ENCODE measurements around the gene PTPRK.

The PTPRK gene

DNA sequence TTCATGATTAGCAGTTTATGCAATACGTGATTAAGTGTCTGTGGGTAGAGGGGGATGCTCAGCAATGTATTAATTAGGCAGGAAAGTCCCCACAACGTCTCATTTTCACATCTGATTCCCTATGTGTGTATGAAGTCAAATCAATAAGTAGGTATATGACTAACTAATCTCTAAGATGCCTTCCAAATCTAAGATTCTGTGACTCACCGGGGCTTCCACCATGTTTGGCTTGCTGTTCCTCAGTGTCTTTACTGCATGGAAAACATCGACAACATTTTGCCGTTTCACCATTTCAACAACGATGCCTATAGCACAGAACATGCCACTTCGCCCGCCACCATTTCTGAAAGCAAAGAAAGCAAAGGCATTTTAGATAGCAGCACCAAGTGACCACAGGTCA is 547.6 kb downstream of the PTPRK start:
- no peak for DNase-seq (ENCODE audit: low read depth)
- TF ChIP-seq, protein P1, sequence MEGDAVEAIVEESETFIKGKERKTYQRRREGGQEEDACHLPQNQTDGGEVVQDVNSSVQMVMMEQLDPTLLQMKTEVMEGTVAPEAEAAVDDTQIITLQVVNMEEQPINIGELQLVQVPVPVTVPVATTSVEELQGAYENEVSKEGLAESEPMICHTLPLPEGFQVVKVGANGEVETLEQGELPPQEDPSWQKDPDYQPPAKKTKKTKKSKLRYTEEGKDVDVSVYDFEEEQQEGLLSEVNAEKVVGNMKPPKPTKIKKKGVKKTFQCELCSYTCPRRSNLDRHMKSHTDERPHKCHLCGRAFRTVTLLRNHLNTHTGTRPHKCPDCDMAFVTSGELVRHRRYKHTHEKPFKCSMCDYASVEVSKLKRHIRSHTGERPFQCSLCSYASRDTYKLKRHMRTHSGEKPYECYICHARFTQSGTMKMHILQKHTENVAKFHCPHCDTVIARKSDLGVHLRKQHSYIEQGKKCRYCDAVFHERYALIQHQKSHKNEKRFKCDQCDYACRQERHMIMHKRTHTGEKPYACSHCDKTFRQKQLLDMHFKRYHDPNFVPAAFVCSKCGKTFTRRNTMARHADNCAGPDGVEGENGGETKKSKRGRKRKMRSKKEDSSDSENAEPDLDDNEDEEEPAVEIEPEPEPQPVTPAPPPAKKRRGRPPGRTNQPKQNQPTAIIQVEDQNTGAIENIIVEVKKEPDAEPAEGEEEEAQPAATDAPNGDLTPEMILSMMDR (conservative IDR thresholded peaks at IDR 0.05; ENCODE audit: low read length), result no peak

DNA sequence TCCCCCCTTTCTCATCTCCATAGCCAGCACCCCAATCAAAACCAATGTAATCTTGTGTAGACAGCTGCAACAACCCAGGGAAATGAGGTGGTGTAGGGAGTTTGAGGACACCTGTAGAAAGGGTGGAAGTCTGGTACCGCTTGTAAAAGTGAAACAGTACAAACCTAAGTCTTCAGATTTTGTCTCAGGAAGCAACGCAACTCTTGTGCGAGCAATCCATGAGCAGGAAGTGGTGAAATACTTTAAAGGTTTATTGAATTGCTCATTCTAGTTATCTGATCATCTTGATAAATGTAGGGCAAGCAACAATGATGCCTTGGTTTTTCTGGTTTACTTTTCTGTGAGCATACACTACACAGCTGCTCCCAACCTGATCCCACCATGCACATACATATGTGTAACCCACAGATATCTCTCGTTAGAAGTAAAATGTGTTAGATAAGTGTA is 548.4 kb downstream of the PTPRK start:
- peak; percentile 72 for DNase-seq (ENCODE audit: low read depth)
- TF ChIP-seq, protein P1 (conservative IDR thresholded peaks at IDR 0.05; ENCODE audit: low read length), result no peak
- no peak overlapping the region for H3K4me3 ChIP-seq (ENCODE audit: low read length)

More for the DNA sequence above, 547.6 kb downstream of the PTPRK start:
- H3K4me3 ChIP-seq (ENCODE audit: low read length), result no peak overlapping the region

DNA sequence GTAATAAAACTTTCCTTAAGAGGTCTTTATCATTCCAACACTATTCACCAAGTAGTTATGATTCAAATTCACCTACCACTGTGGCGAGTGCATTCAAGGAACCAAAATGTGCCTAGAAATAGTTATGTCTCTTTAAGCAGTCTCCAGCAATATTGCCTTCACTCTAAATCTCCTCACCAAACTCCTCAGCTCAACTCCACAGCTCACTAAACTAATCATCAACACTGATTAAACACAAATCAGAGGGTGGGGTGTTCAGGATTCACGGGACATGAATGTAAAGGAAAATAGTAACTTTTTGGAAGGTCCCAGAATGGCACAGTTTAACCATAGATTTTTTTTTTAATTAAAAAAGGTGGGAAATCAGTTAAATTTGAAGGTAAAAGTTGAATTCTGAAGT is 549.0 kb downstream of the PTPRK start:
- TF ChIP-seq, protein P1 (conservative IDR thresholded peaks at IDR 0.05; ENCODE audit: low read length), result no peak
- DNase-seq (ENCODE audit: low read depth), result no peak
- no peak overlapping the region for H3K4me3 ChIP-seq (ENCODE audit: low read length)

DNA sequence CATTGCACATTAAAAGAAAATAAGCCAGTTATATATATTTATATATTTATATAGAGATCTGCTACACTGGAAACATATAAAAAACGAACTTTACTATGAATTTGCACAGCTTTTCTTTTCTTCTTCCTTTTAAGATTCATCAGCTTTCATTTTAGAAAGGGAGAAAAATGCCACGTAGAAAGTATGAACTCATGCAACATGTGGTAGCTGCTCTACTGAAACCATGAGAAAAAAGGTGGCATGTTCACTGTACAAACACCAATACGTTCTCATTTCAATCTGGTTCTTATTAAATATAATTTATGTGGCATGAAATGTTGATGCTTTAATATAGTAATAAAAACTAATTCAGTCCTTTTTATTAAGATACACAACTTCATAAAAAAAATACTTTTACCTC is 550.7 kb downstream of the PTPRK start:
- peak; percentile 22 for DNase-seq (ENCODE audit: low read depth)
- TF ChIP-seq, protein P1 (conservative IDR thresholded peaks at IDR 0.05; ENCODE audit: low read length), result no peak
- no peak overlapping the region for H3K4me3 ChIP-seq (ENCODE audit: low read length)

DNA sequence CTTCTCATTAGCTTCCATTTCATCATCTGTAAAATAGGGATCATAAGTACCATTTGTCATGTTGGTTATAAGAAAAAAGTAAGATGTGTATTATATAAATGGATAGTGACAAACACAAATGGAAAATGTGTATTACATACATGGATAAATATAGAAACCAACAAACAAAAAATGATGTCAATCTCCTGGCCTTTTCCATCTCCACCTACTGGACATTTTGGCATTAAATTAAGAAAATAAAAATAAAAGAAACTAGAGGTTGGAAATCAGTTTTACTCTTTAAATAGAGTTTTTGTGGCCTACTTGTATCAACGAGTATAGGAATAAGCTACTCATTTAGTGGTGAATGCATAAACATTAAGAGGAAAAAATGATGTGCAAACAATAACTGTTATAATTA is 552.0 kb downstream of the PTPRK start:
- TF ChIP-seq, protein P1 (conservative IDR thresholded peaks at IDR 0.05; ENCODE audit: low read length), result 0 out of 2 replicates have a peak, but pooled peaks have one; percentile 8
- DNase-seq (ENCODE audit: low read depth), result no peak
- H3K4me3 ChIP-seq (ENCODE audit: low read length), result no peak overlapping the region

DNA sequence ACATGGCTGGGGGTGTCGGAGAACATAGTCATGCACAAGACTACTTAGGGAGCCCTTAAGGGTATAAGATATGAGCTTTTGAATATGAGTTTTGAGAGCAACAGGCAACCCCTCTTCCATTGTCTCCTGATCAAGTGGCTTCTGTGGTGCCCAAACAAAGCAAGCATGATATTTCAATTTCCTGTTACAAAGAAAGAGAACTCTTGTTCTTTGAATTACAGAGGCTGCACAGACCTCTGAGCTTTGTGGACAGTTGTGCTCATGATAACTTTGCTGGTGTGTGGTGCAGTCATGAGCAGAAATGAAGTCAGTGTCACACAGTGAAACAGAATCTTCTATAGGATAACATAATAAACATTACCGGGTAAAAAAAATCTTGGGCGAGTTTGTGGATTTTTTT is 552.7 kb downstream of the PTPRK start:
- DNase-seq (ENCODE audit: low read depth), result no peak
- TF ChIP-seq, protein P1 (conservative IDR thresholded peaks at IDR 0.05; ENCODE audit: low read length), result no peak
- no peak overlapping the region for H3K4me3 ChIP-seq (ENCODE audit: low read length)

DNA sequence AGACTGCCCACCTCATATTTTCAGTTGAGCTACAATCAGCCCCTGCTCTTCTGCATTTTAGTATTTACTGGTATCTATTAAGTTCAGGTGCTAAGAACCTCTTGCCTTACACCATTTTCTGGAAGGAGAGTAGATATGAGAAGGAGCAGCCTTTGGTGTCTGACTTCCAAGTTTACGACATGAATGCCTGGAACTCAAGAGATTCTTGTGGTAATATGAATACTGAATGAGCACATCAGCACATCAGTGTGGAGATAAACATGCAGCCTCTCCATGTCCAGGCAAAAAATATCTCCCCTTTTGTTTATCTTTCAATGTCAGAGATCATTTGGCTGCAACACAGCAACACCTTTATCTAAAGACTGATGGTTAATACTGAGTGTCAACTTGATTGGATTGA is 553.8 kb downstream of the PTPRK start:
- no peak for DNase-seq (ENCODE audit: low read depth)
- H3K4me3 ChIP-seq (ENCODE audit: low read length), result no peak overlapping the region
- TF ChIP-seq, protein P1 (conservative IDR thresholded peaks at IDR 0.05; ENCODE audit: low read length), result no peak

Data from AG10803 (cell line).